T-helper 2 cell (primary cell): ENCODE measurements around the gene ADAMTS2.

Experiments
- DNase-seq, 5 experiments: peaks; one replicate each; pipeline versions ENCODE4 v3.0.0 to v3.0.0-alpha.2; 2012 to 2022

ADAMTS2 gene

GRCh38 chr5:179371681-179372680 lies 26.7 kb upstream of the ADAMTS2 start:
- DNase-seq = no peak

- no peak for DNase-seq
Observed at GRCh38 chr5:179371121-179371510, 25.9 kb upstream of the ADAMTS2 start.

- no peak for DNase-seq
Observed at GRCh38 chr5:179370490-179371120, 25.3 kb upstream of the ADAMTS2 start.

GRCh38 chr5:179369530-179369884 lies 24.2 kb upstream of the ADAMTS2 start:
- DNase-seq = no peak

GRCh38 chr5:179368806-179369529 lies 23.7 kb upstream of the ADAMTS2 start:
- DNase-seq = no peak

- DNase-seq = no peak
Observed at GRCh38 chr5:179368126-179368805, 23.0 kb upstream of the ADAMTS2 start.

- DNase-seq = no peak
Observed at GRCh38 chr5:179367491-179367890, 22.2 kb upstream of the ADAMTS2 start.

GRCh38 chr5:179362355-179362754 lies 17.1 kb upstream of the ADAMTS2 start:
- DNase-seq = no peak

- DNase-seq = no peak
Observed at GRCh38 chr5:179361037-179361603, 15.9 kb upstream of the ADAMTS2 start.

- no peak for DNase-seq
Observed at GRCh38 chr5:179357031-179357430, 11.8 kb upstream of the ADAMTS2 start.

- no peak for DNase-seq
Observed at GRCh38 chr5:179355976-179356974, 11.0 kb upstream of the ADAMTS2 start.

GRCh38 chr5:179354305-179354882 lies 9.1 kb upstream of the ADAMTS2 start:
- DNase-seq = no peak

GRCh38 chr5:179348843-179349242 lies 3.6 kb upstream of the ADAMTS2 start:
- no peak for DNase-seq

GRCh38 chr5:179348011-179348530 lies 2.8 kb upstream of the ADAMTS2 start:
- no peak for DNase-seq

GRCh38 chr5:179347581-179347980 lies 2.3 kb upstream of the ADAMTS2 start:
- no peak for DNase-seq

- DNase-seq = no peak
Observed at GRCh38 chr5:179346875-179347274, 1.6 kb upstream of the ADAMTS2 start.

- DNase-seq = no peak
Observed at GRCh38 chr5:179346401-179346800, 1.1 kb upstream of the ADAMTS2 start.

GRCh38 chr5:179345183-179345432 lies 153 bp downstream of the ADAMTS2 start:
- no peak for DNase-seq

- DNase-seq = no peak
Observed at GRCh38 chr5:179344431-179345182, 654 bp downstream of the ADAMTS2 start.
